ENCODE data around the gene ILDR1.

DNA sequence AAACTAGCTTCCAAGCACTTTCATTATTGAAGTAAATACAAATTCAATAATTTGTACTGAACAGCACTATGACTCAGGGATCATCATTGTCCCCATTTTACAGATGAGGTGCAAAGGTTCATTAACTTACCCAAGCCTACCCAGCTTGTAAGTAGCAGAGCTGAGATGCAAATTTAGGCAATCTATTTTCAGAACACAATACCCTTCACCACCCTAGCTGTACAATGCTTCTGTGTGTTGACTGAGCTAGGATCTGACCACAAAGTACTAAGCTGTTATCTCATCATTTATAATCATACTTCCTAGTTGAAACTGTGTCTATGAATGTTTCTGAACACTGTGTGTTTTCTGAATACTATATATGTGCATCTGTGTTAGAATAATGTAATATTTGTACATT is 3.2 kb upstream of the ILDR1 start:
- no peak for TF ChIP-seq CREB5 (CRISPR knock-in tag; IDR thresholded peaks at IDR 0.05; ENCODE audit: low read depth)
- no peak for TF ChIP-seq SNAI2 (CRISPR knock-in tag; IDR thresholded peaks at IDR 0.05)
